ENCODE results near the gene MLPH.

Gene MLPH

GRCh38 chr2:237501892-237502513 lies 15.0 kb downstream of the MLPH start:
- TF ChIP-seq CTCF (conservative IDR thresholded peaks at IDR 0.05) (no peak), ZFX (IDR thresholded peaks at IDR 0.05) (no peak)

GRCh38 chr2:237503201-237503600 lies 16.1 kb downstream of the MLPH start:
- peak overlapping the region; percentile 89 for H3K27ac ChIP-seq
- no peak for TF ChIP-seq CTCF (conservative IDR thresholded peaks at IDR 0.05)
- TF ChIP-seq ZFX (IDR thresholded peaks at IDR 0.05): no peak

More at GRCh38 chr2:237501892-237502513, 15.0 kb downstream of the MLPH start:
- H3K27ac ChIP-seq: peak overlapping the region; percentile 89

DNA sequence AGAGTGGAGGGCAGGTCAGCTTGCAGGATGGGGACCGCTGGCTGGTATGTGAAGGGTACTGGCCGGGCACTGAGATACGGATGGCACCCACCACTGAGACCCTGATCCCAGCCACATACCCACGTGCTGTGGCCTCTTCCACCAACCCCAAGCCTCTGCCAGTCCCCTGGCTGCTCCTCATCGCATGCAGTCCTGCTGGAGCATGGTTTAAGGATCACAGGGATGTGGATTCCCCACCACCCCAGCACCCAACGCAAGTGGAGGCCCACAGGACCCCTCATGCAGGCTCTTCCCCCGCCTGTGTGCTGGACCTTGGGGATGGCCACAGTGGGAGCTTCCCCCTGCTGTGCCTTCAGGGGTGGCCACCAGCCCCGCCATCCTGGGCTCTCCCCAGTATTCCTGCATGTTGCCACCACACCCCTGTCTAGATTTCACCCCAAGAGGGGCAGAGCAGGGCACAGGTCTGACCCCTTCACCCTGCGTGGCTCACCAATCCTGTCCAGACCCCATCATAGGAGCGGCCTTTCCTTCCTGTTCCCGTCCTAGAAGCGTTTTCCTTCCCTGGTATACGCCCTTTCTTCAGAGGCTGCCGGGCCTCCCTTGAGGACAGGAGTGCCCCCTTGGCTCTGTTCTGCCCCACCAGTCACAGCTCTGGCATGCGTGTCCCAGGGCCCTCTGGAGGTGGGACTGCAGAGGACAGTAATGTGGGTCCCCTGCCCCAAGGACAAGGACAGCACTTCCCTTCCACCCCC lies 18.3 kb downstream of the MLPH start:
- no peak for TF ChIP-seq CTCF (conservative IDR thresholded peaks at IDR 0.05)
- no peak for TF ChIP-seq ZFX (IDR thresholded peaks at IDR 0.05)

GRCh38 chr2:237507512-237507911 lies 20.5 kb downstream of the MLPH start:
- TF ChIP-seq ZFX (IDR thresholded peaks at IDR 0.05): no peak
- TF ChIP-seq CTCF (conservative IDR thresholded peaks at IDR 0.05): no peak
- H3K27ac ChIP-seq: no peak overlapping the region

More for the DNA sequence above, 18.3 kb downstream of the MLPH start:
- H3K27ac ChIP-seq: peak overlapping the region; percentile 89; the same call in 1 of the 2 replicates

DNA sequence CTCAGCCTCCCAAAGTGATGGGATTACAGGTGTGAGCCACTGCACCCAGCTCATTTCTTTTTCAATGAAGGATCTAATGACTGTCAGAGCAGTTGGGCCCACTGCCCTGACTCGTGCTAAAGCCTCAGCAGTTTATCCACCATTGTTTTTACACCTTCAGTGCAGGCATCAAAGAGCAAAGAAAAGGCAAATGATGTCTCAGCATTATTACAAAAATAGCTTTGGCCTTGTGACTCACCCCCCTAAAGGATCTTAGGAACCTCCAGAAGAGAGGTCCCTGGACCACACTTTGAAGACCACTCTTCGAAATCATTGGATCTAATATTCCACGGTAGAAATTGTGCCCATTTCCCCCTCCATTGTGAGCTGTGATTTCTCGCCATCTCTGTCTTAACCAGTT lies 21.3 kb downstream of the MLPH start:
- H3K27ac ChIP-seq: peak overlapping the region; percentile 89

DNA sequence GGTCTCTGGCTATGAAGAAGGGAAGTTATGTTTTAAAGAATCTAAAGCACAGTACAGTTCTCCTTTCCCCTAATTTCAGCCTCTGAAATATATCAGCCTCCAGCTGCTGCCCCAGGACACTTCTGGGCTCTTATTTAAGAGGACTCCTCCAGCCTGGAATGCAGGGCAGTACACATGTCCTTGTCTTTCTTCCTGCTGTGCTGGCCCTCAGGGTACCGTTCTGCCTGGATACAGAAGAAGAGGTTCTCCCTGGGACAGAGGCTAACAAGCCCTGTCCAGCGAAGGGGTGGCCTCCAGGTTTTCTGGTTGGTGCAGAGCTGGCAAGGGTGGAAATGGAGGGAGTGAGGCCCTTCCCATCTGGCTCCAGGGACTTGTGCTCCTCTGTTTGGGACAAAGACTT lies 22.1 kb downstream of the MLPH start:
- TF ChIP-seq CTCF (conservative IDR thresholded peaks at IDR 0.05) (no peak), ZFX (IDR thresholded peaks at IDR 0.05) (no peak)
- peak overlapping the region; percentile 89 for H3K27ac ChIP-seq

More for the DNA sequence above, 21.3 kb downstream of the MLPH start:
- TF ChIP-seq ZFX (IDR thresholded peaks at IDR 0.05): no peak
- no peak for TF ChIP-seq CTCF (conservative IDR thresholded peaks at IDR 0.05)

GRCh38 chr2:237509905-237510304 lies 22.9 kb downstream of the MLPH start:
- H3K27ac ChIP-seq: peak overlapping the region; percentile 89
- TF ChIP-seq ZFX (IDR thresholded peaks at IDR 0.05) (no peak), CTCF (conservative IDR thresholded peaks at IDR 0.05) (no peak)

Data from C4-2B (cell line).